ENCODE results near the gene GLMP.

Gene GLMP

GRCh38 chr1:156242738-156243137 is 52.7 kb downstream of the GLMP start:
- DNase-seq (ENCODE audit: low spot score): no peak
- in situ Hi-C loops (cut with MboI; ENCODE audit: low pct_unique_long_range_greater_than_20kb, low sequenced_read_pairs, unreplicated experiment): no loop called here
- no peak for TF ChIP-seq CTCF (IDR thresholded peaks at IDR 0.05; ENCODE audit: extremely low read depth, insufficient read depth, missing control alignments)

Data from GM13977 (cell line).